ENCODE measurements around the gene MED7. TPM values are rescaled to one million over a fixed set of nuclear protein-coding genes. Genes with fewer than 3 reads are reported as not detected.

Gene MED7
- total RNA-seq, 2 experiments from 2014 or later: 18.9 to 23.3 TPM

GRCh38 chr5:157088342-157088990 lies 54.2 kb downstream of the MED7 start:
- TF ChIP-seq CTCF (conservative IDR thresholded peaks at IDR 0.05; ENCODE audit: low read length) (no peak), EZH2phosphoT487 (IDR thresholded peaks at IDR 0.05; ENCODE audit: borderline replicate concordance, low read depth, low read length) (no peak)

More at GRCh38 chr5:157088342-157088990, 54.2 kb downstream of the MED7 start:
- Histone ChIP-seq H3K4me3 (ENCODE audit: low read depth, low read length, poor library complexity, severe bottlenecking) (no peak overlapping the region), H3K36me3 (ENCODE audit: insufficient read depth, low read length) (peaks cover 44% of the 10 kb centered on the region), H3K27ac (ENCODE audit: low read depth, low read length, poor library complexity, severe bottlenecking) (no peak overlapping the region), H3K9me2 (ENCODE audit: insufficient read depth, low read length) (no peaks in the 10 kb centered on the region), H3K4me1 (ENCODE audit: insufficient read depth, low read length, poor library complexity, severe bottlenecking) (no peaks in the 10 kb centered on the region), H3K4me2 (ENCODE audit: low read length) (no peak overlapping the region), H2AFZ (ENCODE audit: low read length) (no peak overlapping the region), H3K9me3 (ENCODE audit: low read length) (0 out of 2 replicates have a peak, but pooled peaks cover 3% of the 10 kb centered on the region), H3K79me2 (ENCODE audit: insufficient read depth, low read depth, low read length) (no peaks in the 10 kb centered on the region), H4K20me1 (ENCODE audit: insufficient read depth, low read length) (no peaks in the 10 kb centered on the region)
- ChIA-PET POLR2A (no interaction called here), CTCF (ENCODE audit: unreplicated experiment) (no interaction called here)
- no TSS peak for BruUV-seq (replicated peaks)
- intact Hi-C loops (cut with micrococcal nuclease; ENCODE audit: unreplicated experiment): no loop called here
- DNase-seq (ENCODE audit: low spot score): no peak

Other genes with a start within 250 kb of the MED7 start
- 0.82 and 1.1 TPM in 2 replicates for gene TIMD4, start 179.6 kb downstream of the MED7 start, total RNA-seq (2014; rRNA removed; shearing (Covaris generic))
- gene TIMD4, start 179.6 kb downstream of the MED7 start, total RNA-seq (2022): 0.50 and 1.3 TPM in 2 replicates
- 0.13 TPM in 1 of 2 replicates, not detected in the other for gene HAVCR1, start 83.7 kb downstream of the MED7 start, total RNA-seq (2014; rRNA removed; shearing (Covaris generic))
- not detected in 2 replicates for gene HAVCR1, start 83.7 kb downstream of the MED7 start, total RNA-seq (2022)
- gene HAVCR2, start 33.8 kb downstream of the MED7 start, total RNA-seq (2014; rRNA removed; shearing (Covaris generic)): 4.2 and 7.4 TPM in 2 replicates
- 3.7 and 4.4 TPM in 2 replicates for gene HAVCR2, start 33.8 kb downstream of the MED7 start, total RNA-seq (2022)
- gene GARIN3, start 23.4 kb upstream of the MED7 start, total RNA-seq (2014; rRNA removed; shearing (Covaris generic)): not detected in 2 replicates
- not detected in 2 replicates for gene GARIN3, start 23.4 kb upstream of the MED7 start, total RNA-seq (2022)
- gene ITK, start 38.0 kb upstream of the MED7 start, total RNA-seq (2014; rRNA removed; shearing (Covaris generic)): 0.05 TPM in 1 of 2 replicates, not detected in the other
- not detected in 2 replicates for gene ITK, start 38.0 kb upstream of the MED7 start, total RNA-seq (2022)
- 221 and 258 TPM in 2 replicates for gene CYFIP2, start 123.3 kb upstream of the MED7 start, total RNA-seq (2014; rRNA removed; shearing (Covaris generic))
- gene CYFIP2, start 123.3 kb upstream of the MED7 start, total RNA-seq (2022): 419 and 461 TPM in 2 replicates

All from OCI-LY7 (cell line).